ENCODE data around the gene DENND1B.

DNA sequence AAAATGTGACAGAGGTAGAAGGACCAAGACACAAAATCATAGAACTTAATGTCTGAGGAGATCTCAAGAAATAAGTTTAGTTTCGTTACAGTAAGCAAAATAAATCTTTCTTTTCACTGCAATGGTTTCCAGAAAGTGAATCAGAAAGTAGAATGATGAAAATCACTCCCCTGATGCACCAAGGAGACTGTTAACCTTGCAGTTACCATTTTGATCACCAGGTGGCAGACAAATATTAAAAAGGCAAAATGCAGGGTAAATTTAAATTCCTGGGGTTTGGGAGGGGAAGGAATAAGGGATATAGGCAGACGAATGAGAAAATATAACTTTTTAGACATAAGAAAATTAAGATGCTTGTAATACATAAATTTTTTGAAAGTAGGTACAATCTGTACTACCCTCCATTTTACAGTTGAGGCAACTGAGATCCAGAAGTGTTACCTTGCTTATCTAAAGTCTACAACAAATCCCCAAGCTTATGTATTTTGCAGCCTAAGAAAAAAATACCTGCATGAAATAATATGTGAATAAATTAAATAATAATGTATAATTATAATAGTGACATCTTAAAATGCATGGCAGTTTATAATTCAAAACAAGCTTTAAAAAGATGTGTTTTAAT is 254.1 kb downstream of the DENND1B start:
- TF ChIP-seq CTCF (IDR thresholded peaks at IDR 0.05) (peak; percentile 37 to 47 (median 40)), POLR2AphosphoS5 (IDR thresholded peaks at IDR 0.05) (no peak)

Measured in breast epithelium (tissue), 3 donors.